Vagina (tissue), 2 donors: ENCODE data around the gene GUCA1C. TPM values are rescaled to one million over a fixed set of nuclear protein-coding genes. Genes with fewer than 3 reads are reported as not detected.

Source experiments
- DNase-seq, 2 donors: peaks; one replicate each; pipeline ENCODE4 v3.0.0-alpha.2; 2017; ENCODE audit errors: extremely low spot score in 2 of 2
- H3K27ac ChIP-seq: fragments of 200-600 bp; sonication (generic); one replicate; pipeline ENCODE4 v1.5.1; 2019
- H3K27me3 ChIP-seq: fragments of 200-600 bp; sonication (generic); one replicate; pipeline ENCODE4 v1.5.1; 2019
- H3K36me3 ChIP-seq, 2 donors: fragments of 200-600 bp; sonication (generic); one replicate each; pipeline ENCODE4 v1.5.1; 2017 to 2019
- H3K4me1 ChIP-seq: fragments of 200-600 bp; sonication (generic); one replicate; pipeline ENCODE4 v1.5.1; 2019
- H3K4me3 ChIP-seq, 2 donors: fragments of 200-600 bp; sonication (generic); 1 replicate in 1 of 2; 2 replicates in 1 of 2; pipeline ENCODE4 v1.5.1; 2016 to 2019
- H3K9me3 ChIP-seq: fragments of 200-600 bp; sonication (generic); one replicate; pipeline ENCODE4 v1.5.1; 2019
- CTCF ChIP-seq, 3 experiments: fragments of 450-650 bp in 2 of 3; fragments of 200-600 bp in 1 of 3; sonication (generic) in 1 of 3; IDR thresholded peaks; one replicate each; pipeline ENCODE4 v1.5.1; 2017 to 2019; ENCODE audit warnings: antibody characterized with exemption in 3 of 3, mild to moderate bottlenecking in 2 of 3, moderate library complexity in 2 of 3
- POLR2A ChIP-seq, 2 donors: fragments of 450-650 bp; IDR thresholded peaks; one replicate each; pipeline ENCODE4 v1.6.1; 2017; ENCODE audit warnings: antibody characterized with exemption in 2 of 2, mild to moderate bottlenecking in 2 of 2, moderate library complexity in 2 of 2
- POLR2AphosphoS5 ChIP-seq, 2 donors: sonication (generic); formaldehyde crosslinking; IDR thresholded peaks; one replicate each; pipeline ENCODE4 v1.9.0; 2017; ENCODE audit warnings: antibody characterized with exemption in 2 of 2, mild to moderate bottlenecking in 2 of 2, low read depth in 1 of 2; ENCODE audit not compliant: insufficient read depth in 1 of 2
- intact Hi-C: fragments of 100-400 bp; cut with DNase I; formaldehyde crosslinking; loops from one replicate; pipeline ENCODE4 v1.15.1; 2023
- total RNA-seq: library from RNA; depleted of rRNA; stranded (reverse); fragments of >200 nt; gene quantifications from one replicate; pipeline ENCODE4 v1.2.3, GENCODE V29; 2016

GUCA1C gene
- total RNA-seq, 1 donor from 2014 or later: not detected

- DNase-seq: no peak
- Histone ChIP-seq H3K36me3 (no peaks in the 10 kb centered on the region), H3K4me3 (no peak overlapping the region), H3K9me3 (no peaks in the 10 kb centered on the region), H3K4me1 (no peaks in the 10 kb centered on the region), H3K27me3 (no peaks in the 10 kb centered on the region), H3K27ac (no peak overlapping the region)
- TF ChIP-seq CTCF (IDR thresholded peaks at IDR 0.05) (no peak), POLR2A (IDR thresholded peaks at IDR 0.05) (no peak), POLR2AphosphoS5 (IDR thresholded peaks at IDR 0.05; ENCODE audit: insufficient read depth in 1 of 2, low read depth in 1 of 2) (no peak)
- intact Hi-C loops: no loop called here
These were observed 58.7 kb downstream of the GUCA1C start for GRCh38 chr3:108894981-108895380.

- H3K4me3 ChIP-seq: no peak overlapping the region
- no peak for DNase-seq
- no peaks in the 10 kb centered on the region for H3K9me3 ChIP-seq
- no peaks in the 10 kb centered on the region for H3K4me1 ChIP-seq
- no peaks in the 10 kb centered on the region for H3K27me3 ChIP-seq
- no peak overlapping the region for H3K27ac ChIP-seq
- TF ChIP-seq CTCF (IDR thresholded peaks at IDR 0.05) (no peak), POLR2A (IDR thresholded peaks at IDR 0.05) (no peak), POLR2AphosphoS5 (IDR thresholded peaks at IDR 0.05; ENCODE audit: insufficient read depth in 1 of 2, low read depth in 1 of 2) (no peak)
- no peaks in the 10 kb centered on the region for H3K36me3 ChIP-seq
- intact Hi-C loops: no loop called here
These were observed 61.8 kb downstream of the GUCA1C start for GRCh38 chr3:108891833-108892232.

- TF ChIP-seq POLR2A (IDR thresholded peaks at IDR 0.05) (no peak), CTCF (IDR thresholded peaks at IDR 0.05) (no peak), POLR2AphosphoS5 (IDR thresholded peaks at IDR 0.05; ENCODE audit: insufficient read depth in 1 of 2, low read depth in 1 of 2) (no peak)
- Histone ChIP-seq H3K27me3 (no peaks in the 10 kb centered on the region), H3K4me1 (no peaks in the 10 kb centered on the region), H3K36me3 (no peaks in the 10 kb centered on the region), H3K4me3 (no peak overlapping the region), H3K27ac (no peak overlapping the region), H3K9me3 (no peaks in the 10 kb centered on the region)
- intact Hi-C loops: no loop called here
- DNase-seq: no peak
These were observed 65.9 kb downstream of the GUCA1C start for GRCh38 chr3:108887777-108888176.

GRCh38 chr3:108887121-108887520 is 66.6 kb downstream of the GUCA1C start:
- Histone ChIP-seq H3K27me3 (no peaks in the 10 kb centered on the region), H3K36me3 (no peaks in the 10 kb centered on the region), H3K9me3 (no peaks in the 10 kb centered on the region), H3K4me1 (no peaks in the 10 kb centered on the region), H3K27ac (no peak overlapping the region), H3K4me3 (no peak overlapping the region)
- no peak for TF ChIP-seq POLR2A (IDR thresholded peaks at IDR 0.05)
- TF ChIP-seq POLR2AphosphoS5 (IDR thresholded peaks at IDR 0.05; ENCODE audit: insufficient read depth in 1 of 2, low read depth in 1 of 2): no peak
- TF ChIP-seq CTCF (IDR thresholded peaks at IDR 0.05): no peak
- no peak for DNase-seq
- intact Hi-C loops: no loop called here

- H3K4me3 ChIP-seq: no peak overlapping the region
- intact Hi-C loops: no loop called here
- no peak for TF ChIP-seq CTCF (IDR thresholded peaks at IDR 0.05)
- TF ChIP-seq POLR2A (IDR thresholded peaks at IDR 0.05): no peak
- TF ChIP-seq POLR2AphosphoS5 (IDR thresholded peaks at IDR 0.05; ENCODE audit: insufficient read depth in 1 of 2, low read depth in 1 of 2): no peak
These were observed 70.3 kb downstream of the GUCA1C start for GRCh38 chr3:108883373-108883772.

More at GRCh38 chr3:108883373-108883772, 70.3 kb downstream of the GUCA1C start:
- H3K36me3 ChIP-seq: no peaks in the 10 kb centered on the region
- no peaks in the 10 kb centered on the region for H3K27me3 ChIP-seq
- no peaks in the 10 kb centered on the region for H3K9me3 ChIP-seq
- no peaks in the 10 kb centered on the region for H3K4me1 ChIP-seq
- H3K27ac ChIP-seq: no peak overlapping the region
- no peak for DNase-seq
